GM23248 (cell line): ENCODE results near the gene PIK3CG. TPM values are rescaled to one million over a fixed set of nuclear protein-coding genes. Genes with fewer than 3 reads are reported as not detected.
"Not testable (repeated sequence)": the region's sequence is repeated elsewhere in the genome, so short reads cannot be mapped to it uniquely, and the experiment has no call there.

ENCODE experiments used
- DNase-seq: peaks from one replicate; pipeline ENCODE4 v3.0.0-alpha.2; 2015
- H2AFZ ChIP-seq: fragments of 200-600 bp; sonication (generic); 2 replicates; pipeline ENCODE4 v1.6.1; 2016; ENCODE audit warnings: antibody characterized with exemption
- H3F3A ChIP-seq: fragments of 200-600 bp; sonication (generic); 2 replicates; pipeline ENCODE4 v1.6.1; 2016; ENCODE audit warnings: mild to moderate bottlenecking, antibody characterized with exemption, mixed run types; ENCODE audit not compliant: insufficient read depth
- H3K27ac ChIP-seq: fragments of 200-600 bp; sonication (generic); 2 replicates; pipeline ENCODE4 v1.5.1; 2016; ENCODE audit warnings: mild to moderate bottlenecking
- H3K27me3 ChIP-seq: fragments of 200-600 bp; sonication (generic); replicated peaks from 2 replicates; pipeline ENCODE4 v1.6.1; 2016; ENCODE audit warnings: mild to moderate bottlenecking; ENCODE audit not compliant: insufficient read depth
- H3K36me3 ChIP-seq: fragments of 200-600 bp; sonication (generic); 2 replicates; pipeline ENCODE4 v1.6.1; 2016; ENCODE audit warnings: low read depth, mild to moderate bottlenecking
- H3K4me1 ChIP-seq: fragments of 200-600 bp; sonication (generic); 2 replicates; pipeline ENCODE4 v1.6.1; 2016; ENCODE audit warnings: mild to moderate bottlenecking; ENCODE audit not compliant: insufficient read depth
- H3K4me2 ChIP-seq: fragments of 200-600 bp; sonication (generic); one replicate; pipeline ENCODE4 v1.6.1; 2016; ENCODE audit warnings: mild to moderate bottlenecking; ENCODE audit not compliant: unreplicated experiment
- H3K4me3 ChIP-seq: fragments of 200-600 bp; sonication (generic); 2 replicates; pipeline ENCODE4 v1.5.1; 2016; ENCODE audit warnings: mild to moderate bottlenecking
- H3K79me2 ChIP-seq: fragments of 200-600 bp; sonication (generic); 2 replicates; pipeline ENCODE4 v1.6.1; 2016; ENCODE audit warnings: mild to moderate bottlenecking; ENCODE audit not compliant: insufficient read depth
- H3K9ac ChIP-seq: fragments of 200-600 bp; sonication (generic); 2 replicates; pipeline ENCODE4 v1.6.1; 2016; ENCODE audit warnings: mild to moderate bottlenecking
- H3K9me2 ChIP-seq: fragments of 200-600 bp; sonication (generic); 2 replicates; pipeline ENCODE4 v1.6.1; 2016; ENCODE audit warnings: mixed run types, mild to moderate bottlenecking, moderate library complexity; ENCODE audit not compliant: insufficient read depth
- H3K9me3 ChIP-seq: fragments of 200-600 bp; sonication (generic); one replicate; pipeline ENCODE4 v1.6.1; 2017; ENCODE audit warnings: low read depth
- H4K20me1 ChIP-seq: fragments of 200-600 bp; sonication (generic); 2 replicates; pipeline ENCODE4 v1.6.0; 2016; ENCODE audit not compliant: insufficient read depth
- EZH2 ChIP-seq: fragments of 200-600 bp; sonication (generic); IDR thresholded peaks from 2 replicates; pipeline ENCODE4 v1.6.1; 2018; ENCODE audit warnings: antibody characterized with exemption, mild to moderate bottlenecking; ENCODE audit not compliant: insufficient read depth, poor library complexity, severe bottlenecking
- EZH2phosphoT487 ChIP-seq: fragments of 200-600 bp; sonication (generic); IDR thresholded peaks from 2 replicates; pipeline ENCODE4 v1.6.1; 2018; ENCODE audit warnings: antibody characterized with exemption, moderate library complexity, mild to moderate bottlenecking, low read depth; ENCODE audit not compliant: insufficient read depth
- WGBS, 2 experiments: methylation state at CpG; one replicate each; pipeline ENCODE4 v1.1.6; 2015 to 2017; ENCODE audit warnings: low lambda C conversion rate in 2 of 2, low coverage in 1 of 2; ENCODE audit errors: missing lambda C conversion rate in 2 of 2; 5-methylcytosine and 5-hydroxymethylcytosine counted together
- in situ Hi-C: fragments of 300-500 bp; cut with MboI; formaldehyde crosslinking; loops from 2 replicates; pipeline ENCODE4 v1.15.0; 2020
- polyA plus RNA-seq: library from polyadenylated mRNA; unstranded; fragments of >200 nt; fragmentation: Nextera tagmentation; extraction: Ambion mirVana; gene quantifications from 2 replicates; pipeline ENCODE4 v1.2.1, GENCODE V29; 2016
- total RNA-seq: library from RNA; depleted of rRNA; stranded (reverse); fragments of >200 nt; shearing (Covaris generic); gene quantifications from 2 replicates; pipeline ENCODE4 v1.2.3, GENCODE V29; 2014

Gene PIK3CG
- total and polyA plus RNA-seq, 2 experiments from 2014 or later, result not detected

DNA sequence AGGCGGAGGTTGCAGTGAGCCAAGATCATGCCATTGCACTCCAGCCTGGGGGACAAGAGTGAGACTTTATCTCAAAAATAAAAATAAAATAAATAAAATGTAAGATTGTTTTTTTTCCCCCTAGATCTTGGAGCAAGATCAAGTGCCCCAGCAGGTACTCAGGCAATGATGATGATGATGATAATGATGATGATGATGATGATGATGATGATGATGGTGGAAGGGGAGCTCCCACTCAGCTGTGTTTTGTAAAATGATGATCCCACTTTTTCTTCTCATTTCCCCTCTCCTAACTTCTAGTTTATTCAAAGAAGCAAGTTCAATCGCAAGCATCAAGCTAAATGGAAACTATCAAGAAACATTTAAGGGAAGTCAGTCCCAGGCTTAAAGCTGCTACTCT lies 50.3 kb downstream of the PIK3CG start:
- no peaks in the 10 kb centered on the region for H3K36me3 ChIP-seq
- 78 to 93% methylated on average over 2 of the region's 2 CpGs for WGBS, 2 experiments

DNA sequence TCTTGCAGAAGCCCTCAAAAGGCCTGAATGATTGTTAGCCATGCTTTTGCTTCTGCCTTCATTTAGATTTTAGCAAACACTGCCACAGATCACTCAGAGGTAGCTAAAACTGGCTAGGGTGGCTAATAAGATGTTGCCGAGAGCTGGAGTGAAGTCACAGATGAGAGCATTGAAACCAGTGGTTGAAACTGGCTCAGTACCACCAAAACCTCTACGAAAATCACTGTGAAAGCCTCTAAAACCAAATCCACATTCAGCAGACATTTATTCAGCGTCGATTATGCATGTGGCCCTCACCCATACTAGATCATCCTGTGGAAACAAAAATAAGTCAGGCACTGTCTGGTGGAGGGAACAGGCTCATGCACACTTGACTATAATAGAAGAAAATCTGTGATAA lies 50.8 kb downstream of the PIK3CG start:
- Histone ChIP-seq H3K36me3 (no peaks in the 10 kb centered on the region), H3K4me2 (no peak overlapping the region), H3K9me2 (no peaks in the 10 kb centered on the region), H3F3A (no peaks in the 10 kb centered on the region), H3K9ac (no peak overlapping the region), H3K27me3 (0 out of 2 replicates have a peak, but pooled peaks cover 3% of the 10 kb centered on the region), H3K27ac (no peak overlapping the region), H2AFZ (no peak overlapping the region), H3K4me1 (no peaks in the 10 kb centered on the region), H3K79me2 (no peaks in the 10 kb centered on the region), H3K9me3 (no peaks in the 10 kb centered on the region), H4K20me1 (no peaks in the 10 kb centered on the region), H3K4me3 (no peak overlapping the region)
- no peak for TF ChIP-seq EZH2
- no peak for TF ChIP-seq EZH2phosphoT487
- DNase-seq, result no peak
- in situ Hi-C loops, result no loop called here
- 26 to 29% methylated on average over 4 of the region's 4 CpGs for WGBS, 2 experiments

More for the DNA sequence above, 50.3 kb downstream of the PIK3CG start:
- no peaks in the 10 kb centered on the region for H3K9me2 ChIP-seq
- DNase-seq, result no peak
- no peak overlapping the region for H3K4me2 ChIP-seq
- H3K4me3 ChIP-seq, result no peak overlapping the region
- no peak overlapping the region for H3K27ac ChIP-seq
- no peaks in the 10 kb centered on the region for H4K20me1 ChIP-seq
- H2AFZ ChIP-seq, result no peak overlapping the region
- H3K9ac ChIP-seq, result no peak overlapping the region
- no peaks in the 10 kb centered on the region for H3F3A ChIP-seq
- 0 out of 2 replicates have a peak, but pooled peaks cover 3% of the 10 kb centered on the region for H3K27me3 ChIP-seq
- TF ChIP-seq EZH2 (no peak), EZH2phosphoT487 (no peak)
- no peaks in the 10 kb centered on the region for H3K79me2 ChIP-seq
- no peaks in the 10 kb centered on the region for H3K9me3 ChIP-seq
- in situ Hi-C loops, result no loop called here
- H3K4me1 ChIP-seq, result no peaks in the 10 kb centered on the region

DNA sequence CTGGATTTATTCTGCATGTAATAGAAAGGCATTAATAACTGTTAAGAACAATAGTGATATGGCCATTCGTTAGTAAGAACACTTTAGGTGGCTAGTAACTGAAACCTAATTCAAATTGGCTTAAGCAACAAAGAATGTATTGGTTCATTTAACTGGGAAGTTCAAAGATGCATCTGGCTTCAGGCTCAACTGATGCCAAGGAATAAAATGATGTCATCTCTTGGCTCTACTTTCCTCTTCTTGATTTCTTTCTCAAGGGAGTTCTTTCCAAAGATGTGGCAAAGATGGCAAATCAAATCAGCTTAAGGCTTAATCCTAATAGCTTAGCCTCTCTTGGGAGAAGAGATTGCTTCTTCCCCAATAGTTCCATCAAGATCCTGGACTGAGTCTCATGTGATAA lies 51.6 kb downstream of the PIK3CG start:
- H3K4me1 ChIP-seq, result no peaks in the 10 kb centered on the region
- no peaks in the 10 kb centered on the region for H3K9me3 ChIP-seq
- H3K4me3 ChIP-seq, result no peak overlapping the region
- TF ChIP-seq EZH2, result no peak
- TF ChIP-seq EZH2phosphoT487, result no peak
- H4K20me1 ChIP-seq, result no peaks in the 10 kb centered on the region
- peak; percentile 28 for DNase-seq
- no peaks in the 10 kb centered on the region for H3K79me2 ChIP-seq
- WGBS, 2 experiments, result 0 to 5% methylated on average over 1 of the region's 1 CpG
- no peaks in the 10 kb centered on the region for H3K9me2 ChIP-seq
- in situ Hi-C loops, result no loop called here
- no peak overlapping the region for H3K27ac ChIP-seq
- no peak overlapping the region for H3K9ac ChIP-seq
- H2AFZ ChIP-seq, result no peak overlapping the region
- H3K36me3 ChIP-seq, result no peaks in the 10 kb centered on the region
- H3K27me3 ChIP-seq, result no peaks in the 10 kb centered on the region
- H3F3A ChIP-seq, result no peaks in the 10 kb centered on the region
- no peak overlapping the region for H3K4me2 ChIP-seq

- 60 to 69% methylated on average over 3 of the region's 3 CpGs for WGBS, 2 experiments
- in situ Hi-C loops, result no loop called here
- no peak overlapping the region for H3K4me2 ChIP-seq
- TF ChIP-seq EZH2phosphoT487 (no peak), EZH2 (no peak)
- no peaks in the 10 kb centered on the region for H3F3A ChIP-seq
- H4K20me1 ChIP-seq, result no peaks in the 10 kb centered on the region
- no peak overlapping the region for H2AFZ ChIP-seq
- no peaks in the 10 kb centered on the region for H3K9me3 ChIP-seq
- H3K9ac ChIP-seq, result no peak overlapping the region
- DNase-seq, result no peak
- no peaks in the 10 kb centered on the region for H3K36me3 ChIP-seq
- no peaks in the 10 kb centered on the region for H3K4me1 ChIP-seq
- H3K27me3 ChIP-seq, result no peaks in the 10 kb centered on the region
- H3K4me3 ChIP-seq, result no peak overlapping the region
- H3K27ac ChIP-seq, result no peak overlapping the region
- H3K9me2 ChIP-seq, result no peaks in the 10 kb centered on the region
- H3K79me2 ChIP-seq, result no peaks in the 10 kb centered on the region
Measured at GRCh38 chr7:106918991-106919390, 53.9 kb downstream of the PIK3CG start.

- 58 to 60% methylated on average over 2 of the region's 2 CpGs for WGBS, 2 experiments
- H3K4me2 ChIP-seq, H3K36me3 ChIP-seq, DNase-seq, in situ Hi-C loops, H3K27ac ChIP-seq, H3K9ac ChIP-seq, H4K20me1 ChIP-seq, H3K9me2 ChIP-seq, H2AFZ ChIP-seq, H3K4me1 ChIP-seq, H3K9me3 ChIP-seq, H3F3A ChIP-seq, H3K4me3 ChIP-seq, H3K79me2 ChIP-seq: not testable (repeated sequence)
- H3K27me3 ChIP-seq, result peaks cover 12% of the 10 kb centered on the region; the same call in 1 of the 2 replicates
Measured at GRCh38 chr7:106924468-106924867, 59.4 kb downstream of the PIK3CG start.
